NCI-H1930 (cell line): ENCODE data around the gene PARVG.

Source experiments
- DNase-seq, 2 experiments: peaks; one replicate each; lab custom pipeline; 2025; lab: John Stamatoyannopoulos, UW

The PARVG gene

GRCh38 chr22:44181033-44181911, 547 bp downstream of the PARVG start:
- no peak for DNase-seq

- no peak for DNase-seq
These were observed 1.3 kb downstream of the PARVG start for GRCh38 chr22:44181912-44182587.

- no peak for DNase-seq
These were observed 2.0 kb downstream of the PARVG start for GRCh38 chr22:44182588-44183286.

- no peak for DNase-seq
These were observed 2.5 kb downstream of the PARVG start for GRCh38 chr22:44183287-44183588.

GRCh38 chr22:44184006-44184405, 3.3 kb downstream of the PARVG start:
- no peak for DNase-seq

- no peak for DNase-seq
These were observed 4.8 kb downstream of the PARVG start for GRCh38 chr22:44185237-44186120.

DNA sequence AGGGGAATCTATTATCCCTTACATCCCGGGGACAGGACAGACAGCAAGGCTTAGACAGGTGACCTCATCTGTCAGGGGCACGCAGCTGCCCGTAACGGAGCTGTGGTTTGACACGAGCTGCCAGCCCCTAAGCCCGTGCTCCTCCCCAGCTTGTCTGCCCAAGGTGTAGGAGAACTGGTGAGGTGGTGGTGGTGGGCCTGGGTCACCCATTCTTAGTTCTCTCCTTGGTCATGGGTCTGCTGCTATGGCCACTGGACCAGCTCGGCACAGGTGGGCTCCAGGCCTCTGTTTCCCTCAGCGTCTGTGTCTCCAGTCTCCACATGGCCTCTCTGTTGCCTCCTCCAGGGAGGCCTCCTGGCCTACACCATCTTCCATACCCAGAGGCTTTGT, 5.4 kb downstream of the PARVG start:
- DNase-seq: no peak

GRCh38 chr22:44186737-44187136, 6.0 kb downstream of the PARVG start:
- DNase-seq: no peak

GRCh38 chr22:44187652-44188230, 7.0 kb downstream of the PARVG start:
- no peak for DNase-seq

GRCh38 chr22:44188316-44188715, 7.6 kb downstream of the PARVG start:
- no peak for DNase-seq

DNA sequence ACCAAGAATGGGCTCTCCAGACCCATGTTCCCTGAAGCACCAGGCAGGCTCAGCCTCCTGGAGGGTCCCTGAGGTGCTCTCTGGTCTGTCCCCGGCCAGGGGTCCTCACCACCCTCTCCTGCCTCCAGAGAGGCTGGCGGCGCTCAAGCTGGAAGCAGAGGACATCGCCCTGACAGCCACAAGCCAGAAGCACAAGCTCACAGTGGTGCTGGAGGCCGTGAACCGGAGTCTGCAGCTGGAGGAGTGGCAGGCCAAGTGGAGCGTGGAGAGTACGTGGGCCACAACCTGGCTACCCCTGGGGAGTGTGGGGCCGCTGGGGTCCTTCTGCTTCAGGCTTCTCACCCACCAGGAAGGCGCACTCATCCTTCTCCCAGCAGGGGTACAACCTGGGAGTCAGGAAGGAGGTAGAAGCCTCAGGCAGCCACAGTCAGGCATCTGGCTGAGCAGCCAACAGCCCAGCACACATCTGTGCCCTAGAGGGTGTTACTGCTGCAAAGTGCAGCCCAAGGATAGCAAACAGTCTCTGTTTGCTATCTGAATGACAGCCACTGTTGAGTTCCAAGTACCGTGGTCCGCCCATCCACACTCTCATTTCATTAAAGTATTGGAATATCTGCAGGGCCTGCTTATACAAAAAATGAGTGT, 8.4 kb downstream of the PARVG start:
- no peak for DNase-seq

DNA sequence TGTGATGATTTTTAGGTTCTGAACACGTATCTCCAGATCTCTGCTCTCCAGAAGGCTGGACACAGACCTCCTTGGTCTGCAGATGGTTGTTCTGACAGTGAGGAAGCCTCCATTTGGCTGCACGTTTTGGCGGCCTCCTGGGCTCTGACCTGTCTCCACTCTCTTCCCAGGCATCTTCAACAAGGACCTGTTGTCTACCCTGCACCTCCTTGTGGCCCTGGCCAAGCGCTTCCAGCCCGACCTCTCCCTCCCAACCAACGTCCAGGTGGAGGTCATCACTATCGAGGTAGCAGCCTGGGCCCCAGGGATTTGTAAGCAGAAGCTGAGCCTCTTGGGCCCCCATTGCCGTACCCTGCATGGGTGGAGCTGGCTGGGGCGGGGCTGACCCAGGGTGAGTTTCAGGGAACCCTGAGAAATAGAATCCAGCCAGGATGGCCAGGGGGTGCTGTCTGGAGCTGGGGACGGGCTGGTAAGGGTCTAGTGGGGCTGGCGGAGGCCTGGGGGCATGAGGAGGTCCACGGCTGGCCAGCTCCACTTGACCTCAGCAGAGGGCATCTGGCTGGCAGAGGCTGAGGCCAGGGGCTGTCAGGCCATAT, 9.8 kb downstream of the PARVG start:
- DNase-seq: no peak

DNA sequence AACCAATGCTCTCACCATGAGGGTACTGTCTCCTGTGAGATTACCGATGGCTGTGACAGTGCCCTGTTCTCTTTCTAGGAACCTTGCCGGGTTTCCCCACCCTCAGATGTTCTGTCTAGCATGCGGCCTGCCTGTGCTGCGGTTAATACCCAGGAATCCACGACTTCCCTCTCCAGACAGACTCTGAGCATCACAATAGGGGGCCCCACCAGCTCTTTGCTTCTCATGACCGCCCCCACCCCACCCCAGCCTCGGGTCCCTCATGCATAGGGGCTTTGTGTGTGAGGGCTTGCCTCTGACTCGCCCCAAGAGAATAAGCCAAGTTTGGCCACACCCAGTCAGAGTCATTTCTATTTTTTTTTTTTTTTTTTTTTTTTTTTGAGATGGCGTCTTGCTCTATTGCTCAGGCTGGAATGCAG, 10.3 kb downstream of the PARVG start:
- DNase-seq: no peak

DNA sequence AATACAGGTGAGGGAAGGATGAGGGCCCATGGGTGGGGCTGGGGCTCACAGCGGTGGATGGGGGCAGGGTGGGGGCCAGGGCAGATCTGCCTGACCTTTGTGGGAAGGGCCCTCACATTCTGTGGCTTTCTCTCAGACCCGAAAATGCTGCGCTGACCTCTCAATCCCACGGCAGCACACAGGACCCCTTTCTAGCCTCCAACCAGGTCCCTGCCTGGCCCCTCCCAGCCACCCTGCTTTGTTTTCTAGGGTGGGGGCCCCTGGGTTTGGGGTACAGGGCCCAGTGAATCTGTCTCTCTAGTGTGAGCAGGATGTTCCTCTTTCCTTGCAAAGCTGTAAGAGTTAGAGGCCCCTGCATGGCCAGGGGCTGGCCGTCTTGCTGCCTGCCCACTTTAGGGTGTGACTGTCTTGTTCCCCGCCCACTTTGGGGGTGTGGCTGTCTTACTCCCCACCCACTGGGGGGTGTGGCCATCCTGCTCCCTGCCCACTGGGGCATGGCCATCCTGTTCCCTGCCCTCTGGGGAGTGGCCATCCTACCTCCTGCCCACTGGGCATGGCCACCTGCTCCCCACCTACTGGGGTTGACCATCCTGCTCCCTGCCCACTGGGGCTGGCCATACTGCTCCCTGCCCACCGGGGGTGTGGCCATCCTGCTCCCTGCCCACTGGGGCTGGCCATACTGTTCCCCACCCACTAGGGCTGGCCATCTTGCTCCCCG, 11.5 kb downstream of the PARVG start:
- DNase-seq: no peak

DNA sequence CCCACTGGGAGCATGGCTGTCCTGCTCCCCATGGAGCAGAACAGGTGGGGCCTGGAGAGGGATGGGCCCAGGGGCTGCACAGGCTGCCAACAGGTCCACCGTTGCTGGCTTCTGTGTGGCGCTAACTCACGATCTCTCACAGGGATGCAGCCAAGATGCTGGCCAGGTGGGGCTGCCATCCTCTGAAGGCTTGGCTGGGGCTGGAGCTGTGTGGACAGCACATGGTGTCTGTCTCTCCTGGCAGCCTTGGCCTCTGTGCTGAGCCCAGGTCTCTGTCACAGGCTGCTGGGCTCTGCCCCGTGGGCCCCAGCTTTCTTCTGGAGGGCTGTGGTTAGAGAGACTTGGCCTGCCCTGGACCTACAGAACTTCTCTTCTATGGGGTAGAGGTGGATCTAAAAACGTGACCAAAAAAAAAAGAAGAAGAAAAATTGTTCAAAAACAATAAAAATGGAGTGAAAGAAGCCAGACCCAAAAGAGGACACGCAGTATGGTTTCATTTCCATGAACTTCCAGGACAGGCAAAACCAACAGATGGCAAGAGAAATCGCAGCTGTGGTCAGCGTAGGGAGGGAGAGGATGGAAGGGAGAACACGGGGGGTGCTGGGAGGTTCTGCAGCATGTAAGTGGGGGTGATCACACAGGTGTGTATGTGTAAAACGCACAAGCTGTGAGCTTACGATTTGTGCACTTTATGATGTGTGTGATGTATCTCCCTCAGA, 12.2 kb downstream of the PARVG start:
- no peak for DNase-seq

GRCh38 chr22:44193535-44193891, 12.8 kb downstream of the PARVG start:
- DNase-seq: no peak

GRCh38 chr22:44194569-44194968, 13.8 kb downstream of the PARVG start:
- DNase-seq: no peak

GRCh38 chr22:44195189-44195871, 14.6 kb downstream of the PARVG start:
- DNase-seq: no peak

- no peak for DNase-seq
These were observed 15.5 kb downstream of the PARVG start for GRCh38 chr22:44196241-44196640.
